Ramos (cell line): ENCODE measurements around the gene B3GNT9.

Experiments
- in situ Hi-C: fragments of 300-500 bp; cut with MboI; formaldehyde crosslinking; loops from one replicate; pipeline ENCODE4 v1.14.3; 2022; ENCODE audit warnings: low sequenced_read_pairs; ENCODE audit not compliant: unreplicated experiment

The B3GNT9 gene, protein sequence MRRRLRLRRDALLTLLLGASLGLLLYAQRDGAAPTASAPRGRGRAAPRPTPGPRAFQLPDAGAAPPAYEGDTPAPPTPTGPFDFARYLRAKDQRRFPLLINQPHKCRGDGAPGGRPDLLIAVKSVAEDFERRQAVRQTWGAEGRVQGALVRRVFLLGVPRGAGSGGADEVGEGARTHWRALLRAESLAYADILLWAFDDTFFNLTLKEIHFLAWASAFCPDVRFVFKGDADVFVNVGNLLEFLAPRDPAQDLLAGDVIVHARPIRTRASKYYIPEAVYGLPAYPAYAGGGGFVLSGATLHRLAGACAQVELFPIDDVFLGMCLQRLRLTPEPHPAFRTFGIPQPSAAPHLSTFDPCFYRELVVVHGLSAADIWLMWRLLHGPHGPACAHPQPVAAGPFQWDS

DNA sequence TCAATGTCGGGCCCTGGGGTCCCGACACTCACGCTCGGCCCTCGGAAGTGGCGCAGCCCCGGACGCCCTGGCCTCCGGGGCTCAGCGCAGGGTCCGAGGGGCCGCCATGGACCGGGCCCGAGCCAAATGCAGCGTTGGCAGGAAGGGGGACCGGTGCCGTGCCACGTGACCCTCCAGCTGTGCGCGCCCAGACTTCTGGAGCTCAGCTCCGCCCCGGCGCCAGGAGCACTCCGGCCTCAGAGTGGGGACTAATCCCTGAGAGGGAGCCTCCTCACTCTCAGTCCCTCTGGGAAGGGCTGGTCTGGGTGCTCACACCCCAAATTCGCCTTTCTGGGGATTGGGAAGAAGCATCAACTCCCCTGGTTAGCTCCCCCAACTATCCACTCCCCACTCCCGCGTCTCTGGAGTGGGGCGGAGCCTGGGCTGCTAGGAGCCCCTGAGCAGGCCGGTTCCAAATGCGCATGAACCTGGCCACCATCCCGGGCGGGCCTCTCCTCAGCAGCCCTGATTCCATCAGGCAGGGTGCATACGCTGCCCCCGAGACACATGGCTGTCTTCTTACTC lies at the start of gene B3GNT9:
TSS of gene B3GNT9 (minus strand) at position 166 of the 564 bp plus-strand sequence. CDS start 513 bp downstream, outside the sequence.
- in situ Hi-C loops = no loop called here

DNA sequence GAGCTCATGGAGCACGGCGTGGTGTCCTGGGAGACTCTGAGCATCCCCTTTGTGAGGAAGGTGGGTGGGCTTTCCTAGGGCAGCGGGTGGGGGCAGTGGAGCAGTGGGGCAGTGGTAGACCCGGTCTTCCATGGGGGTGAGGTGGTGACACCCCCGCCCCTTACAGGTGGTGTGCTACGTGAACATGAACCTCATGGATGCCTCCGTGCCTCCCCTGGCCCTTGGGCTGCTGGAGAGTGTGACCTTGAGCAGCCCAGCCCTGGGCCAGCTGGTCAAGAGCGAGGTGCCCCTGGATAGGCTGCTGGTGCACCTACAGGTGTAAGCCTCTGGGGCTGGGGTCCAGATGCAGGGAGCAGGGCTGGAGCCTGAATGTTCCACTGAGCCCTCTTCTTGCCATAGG lies 49.7 kb upstream of the B3GNT9 start:
- in situ Hi-C loops = no loop called here

DNA sequence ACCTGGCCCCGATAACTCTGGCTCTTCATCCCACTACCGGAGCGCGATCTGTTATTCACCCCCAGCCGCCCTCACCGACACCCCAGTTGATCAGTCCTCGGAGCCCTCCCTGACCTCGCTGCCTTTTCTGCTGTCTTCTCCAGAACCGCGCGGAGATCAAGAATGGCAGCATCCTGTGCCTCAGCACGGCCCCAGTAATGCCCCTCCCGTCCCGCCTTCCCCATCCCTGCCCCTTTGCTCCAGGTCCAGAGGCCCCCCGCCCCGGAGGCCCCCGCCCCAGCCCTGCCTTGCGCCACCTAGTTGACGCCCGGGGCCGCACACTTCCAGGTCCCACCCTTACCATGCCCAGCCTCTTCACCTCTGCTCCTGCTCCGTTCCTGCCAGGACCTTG lies 49.0 kb upstream of the B3GNT9 start:
- in situ Hi-C loops = no loop called here

DNA sequence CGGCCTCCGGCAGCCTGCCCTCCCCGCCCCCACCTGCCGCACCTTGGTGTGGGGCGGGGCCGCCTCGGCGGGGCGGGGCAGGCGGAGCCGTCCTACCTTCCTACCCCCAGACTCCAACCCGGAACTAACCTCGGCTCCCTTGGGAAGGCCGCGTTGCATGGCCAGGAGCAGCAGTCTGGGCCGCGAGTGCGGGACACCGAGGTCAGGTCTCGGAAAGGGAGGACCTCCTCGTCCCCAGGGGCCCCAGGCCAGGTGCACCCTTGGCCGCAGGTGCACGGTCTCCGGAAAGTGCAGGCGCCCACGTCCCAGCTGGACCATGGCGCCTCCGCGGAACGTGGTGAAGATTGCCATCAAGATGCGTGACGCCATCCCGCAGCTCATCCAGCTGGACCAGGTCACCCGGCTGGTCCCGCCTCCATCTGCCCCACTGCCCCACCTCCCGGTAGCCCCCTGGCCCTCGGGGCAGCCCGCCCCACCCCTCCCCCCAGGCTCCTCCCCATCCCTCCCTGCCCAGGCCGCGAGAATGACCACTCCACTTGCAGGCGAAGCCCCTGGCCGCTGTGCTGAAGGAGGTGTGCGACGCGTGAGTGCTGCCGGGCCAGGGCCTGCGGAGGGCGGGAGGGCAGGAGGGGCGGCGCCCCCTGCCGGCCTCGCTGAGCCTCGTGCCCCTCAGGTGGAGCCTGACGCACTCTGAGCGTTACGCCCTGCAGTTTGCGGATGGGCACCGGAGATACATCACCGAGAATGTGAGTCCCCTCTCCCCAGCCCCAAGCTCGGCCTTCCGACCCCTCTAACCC lies 48.4 kb upstream of the B3GNT9 start, which contains the start of gene ELMO3:
TSS of gene ELMO3 (plus strand) at position 121 of the 797 bp plus-strand sequence. CDS start at position 317, 196 bp downstream.
- in situ Hi-C loops = no loop called here

DNA sequence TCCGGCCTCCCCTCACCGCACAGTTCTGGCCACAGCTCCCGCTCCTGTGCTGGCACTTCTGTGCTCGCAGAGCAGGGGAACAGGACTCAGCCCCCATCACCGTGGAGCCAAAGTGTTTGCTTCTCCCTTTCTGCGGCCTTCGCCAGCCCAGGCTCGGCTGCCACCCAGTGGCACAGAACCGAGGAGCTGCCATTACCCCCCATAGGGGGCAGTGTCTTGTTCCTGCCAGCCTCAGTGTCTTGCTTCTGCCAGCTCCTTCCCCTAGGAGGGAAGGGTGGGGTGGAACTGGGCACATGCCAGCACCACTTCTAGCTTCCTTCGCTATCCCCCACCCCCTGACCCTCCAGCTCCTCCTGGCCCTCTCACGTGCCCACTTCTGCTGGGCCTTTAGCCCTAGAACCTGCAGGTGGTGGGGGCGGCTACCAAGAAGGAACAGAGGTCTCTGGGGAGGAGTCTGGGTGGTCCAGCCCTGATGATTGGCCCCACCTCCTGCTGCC lies 47.5 kb upstream of the B3GNT9 start:
- in situ Hi-C loops = no loop called here

DNA sequence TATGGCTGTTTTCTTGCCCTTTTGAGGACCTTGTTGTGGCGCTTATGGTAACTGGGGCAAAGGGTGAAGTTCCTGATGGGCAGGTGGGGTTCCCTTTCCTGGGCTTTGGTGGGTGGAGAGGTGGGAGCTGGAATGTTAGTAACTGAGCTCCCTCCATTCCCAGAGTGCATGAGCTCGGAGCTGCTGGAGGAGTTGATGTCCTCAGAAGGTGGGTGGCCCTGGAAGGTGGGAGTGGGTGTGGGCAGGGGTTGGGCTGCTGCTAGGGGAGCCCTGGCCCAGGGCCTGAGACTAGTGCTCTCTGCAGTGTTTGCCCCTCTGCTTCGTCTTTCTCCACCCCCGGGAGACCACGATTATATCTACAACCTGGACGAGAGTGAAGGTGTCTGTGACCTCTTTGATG lies 46.9 kb upstream of the B3GNT9 start:
- in situ Hi-C loops = no loop called here

DNA sequence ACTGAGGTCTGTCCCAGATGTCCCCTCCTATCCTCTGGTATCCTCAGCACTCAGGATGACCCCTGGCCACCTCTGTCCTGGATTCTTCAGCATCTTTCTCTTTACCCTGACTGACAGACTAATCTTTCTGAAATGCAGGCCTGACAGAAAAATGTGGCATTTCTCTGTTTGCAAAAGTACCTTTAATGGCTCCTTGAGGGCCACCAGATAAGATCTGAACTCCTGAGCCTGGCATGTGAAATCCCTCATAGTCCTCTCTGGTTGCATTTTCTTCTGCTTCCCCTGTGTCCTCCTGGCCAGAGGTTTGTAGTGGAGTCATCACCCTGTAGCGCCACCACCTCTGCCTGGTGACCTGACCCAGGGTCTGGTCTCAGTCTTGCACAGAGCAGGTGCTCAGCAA lies 46.1 kb upstream of the B3GNT9 start:
- in situ Hi-C loops = no loop called here

DNA sequence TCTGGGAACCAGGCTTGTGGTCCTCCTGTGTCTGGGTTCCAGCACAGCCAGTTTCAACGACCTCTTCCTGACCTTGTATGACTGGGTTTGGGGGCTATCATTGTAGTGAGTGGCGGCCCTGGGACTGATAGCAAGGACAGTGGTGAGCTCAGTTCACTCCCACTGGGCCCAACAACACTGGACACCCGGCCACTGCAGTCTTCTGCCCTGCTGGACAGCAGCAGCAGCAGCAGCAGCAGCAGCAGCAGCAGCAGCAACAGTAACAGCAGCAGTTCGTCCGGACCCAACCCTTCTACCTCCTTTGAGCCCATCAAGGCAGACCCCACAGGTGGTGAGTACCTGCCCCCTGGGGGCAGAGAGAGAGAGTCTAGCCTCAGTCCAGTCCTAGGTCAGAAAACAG lies 44.9 kb upstream of the B3GNT9 start:
- in situ Hi-C loops = no loop called here

DNA sequence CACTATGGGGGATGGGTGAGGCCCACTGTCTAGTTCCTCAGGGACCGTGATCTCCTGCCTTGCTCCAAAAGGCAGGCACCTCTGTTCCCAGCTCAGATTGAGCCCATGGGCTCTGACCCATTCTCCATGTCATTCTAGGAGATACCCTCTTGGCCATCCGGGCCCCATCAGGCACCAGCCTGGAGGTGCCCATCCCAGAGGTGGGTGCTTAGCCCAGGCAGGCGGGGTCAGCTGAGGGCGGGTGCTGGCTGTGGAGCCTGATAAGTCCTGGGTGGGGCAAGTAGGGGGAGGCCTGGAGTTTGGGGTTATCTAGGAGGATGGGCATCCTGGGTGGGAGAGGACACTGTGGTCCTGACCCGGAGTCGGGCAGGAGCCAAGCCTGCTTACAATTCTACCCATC lies 43.5 kb upstream of the B3GNT9 start:
- in situ Hi-C loops = no loop called here

DNA sequence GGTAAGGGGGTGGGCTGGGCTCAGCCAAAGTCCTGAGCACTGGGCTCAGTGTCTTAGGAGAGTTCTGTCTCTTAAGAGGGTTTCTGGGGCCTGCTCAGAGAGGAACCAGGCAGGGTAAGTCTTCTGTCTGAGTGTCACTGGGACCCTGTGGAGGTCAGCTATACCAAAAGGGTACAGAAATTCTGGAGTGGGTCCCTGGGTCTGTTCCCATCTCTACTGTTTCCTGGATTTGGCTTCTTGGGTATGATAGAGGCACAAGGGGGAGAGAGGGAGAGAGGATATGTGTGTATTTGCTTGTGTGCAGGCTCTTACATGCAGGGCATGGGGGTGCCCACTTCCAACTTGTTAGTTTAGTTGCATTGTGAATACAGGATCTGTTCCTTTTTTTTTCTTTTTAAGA lies 42.7 kb upstream of the B3GNT9 start:
- in situ Hi-C loops = no loop called here

DNA sequence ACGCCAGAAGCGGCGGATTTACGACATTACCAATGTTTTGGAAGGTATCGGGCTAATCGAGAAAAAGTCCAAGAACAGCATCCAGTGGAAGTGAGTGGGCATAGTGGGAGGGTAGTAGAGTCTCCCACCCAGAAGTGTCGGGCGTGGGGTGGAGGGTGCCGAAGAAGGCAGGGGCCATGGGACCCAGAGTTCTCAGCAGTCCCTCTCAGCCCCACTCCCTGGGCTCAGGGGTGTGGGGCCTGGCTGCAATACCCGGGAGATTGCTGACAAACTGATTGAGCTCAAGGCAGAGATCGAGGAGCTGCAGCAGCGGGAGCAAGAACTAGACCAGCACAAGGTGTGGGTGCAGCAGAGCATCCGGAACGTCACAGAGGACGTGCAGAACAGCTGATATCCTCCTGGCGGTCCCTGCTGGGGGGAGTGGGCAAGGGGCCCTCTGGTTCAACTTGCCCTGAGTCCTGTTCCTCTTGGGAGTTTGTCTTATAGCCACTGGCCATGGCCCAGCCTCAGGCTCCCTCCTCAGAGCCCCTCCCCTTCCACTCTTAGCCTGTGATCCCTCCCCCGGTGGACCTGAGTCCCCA lies 42.1 kb upstream of the B3GNT9 start:
- in situ Hi-C loops = no loop called here

DNA sequence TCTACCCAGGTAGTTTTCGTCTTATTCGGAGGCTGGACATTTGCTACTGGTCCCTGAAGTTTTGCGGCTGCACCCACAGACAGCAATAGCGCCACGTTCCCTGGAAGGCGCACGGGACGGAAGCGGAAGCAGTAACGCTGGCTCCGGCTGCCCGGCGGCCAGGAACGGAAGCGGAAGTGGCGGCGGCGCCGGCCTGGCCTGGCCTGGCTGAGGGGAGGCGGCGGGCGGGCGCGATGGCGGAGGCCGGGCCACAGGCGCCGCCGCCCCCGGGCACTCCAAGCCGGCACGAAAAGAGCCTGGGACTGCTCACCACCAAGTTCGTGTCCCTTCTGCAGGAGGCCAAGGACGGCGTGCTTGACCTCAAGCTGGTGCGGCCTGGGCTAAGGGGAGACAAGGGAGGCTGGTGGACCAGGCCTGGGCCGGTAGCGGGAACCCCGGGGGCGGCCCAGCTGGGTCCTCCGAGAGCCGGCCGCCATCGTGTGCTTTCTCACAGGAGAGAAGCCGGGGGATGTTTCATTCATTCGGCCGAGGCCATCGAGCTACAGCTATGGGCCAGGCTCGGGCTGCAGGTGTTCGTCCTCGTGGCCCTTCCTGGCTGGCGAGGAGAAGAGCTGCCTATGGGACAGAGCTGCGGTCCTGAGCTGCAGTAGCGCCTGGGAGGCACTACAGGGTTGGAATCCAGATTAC lies 41.3 kb upstream of the B3GNT9 start, which contains the start of gene E2F4:
TSS of gene E2F4 (plus strand) at position 161 of the 687 bp plus-strand sequence. CDS start at position 234, 73 bp downstream.
- in situ Hi-C loops = no loop called here

DNA sequence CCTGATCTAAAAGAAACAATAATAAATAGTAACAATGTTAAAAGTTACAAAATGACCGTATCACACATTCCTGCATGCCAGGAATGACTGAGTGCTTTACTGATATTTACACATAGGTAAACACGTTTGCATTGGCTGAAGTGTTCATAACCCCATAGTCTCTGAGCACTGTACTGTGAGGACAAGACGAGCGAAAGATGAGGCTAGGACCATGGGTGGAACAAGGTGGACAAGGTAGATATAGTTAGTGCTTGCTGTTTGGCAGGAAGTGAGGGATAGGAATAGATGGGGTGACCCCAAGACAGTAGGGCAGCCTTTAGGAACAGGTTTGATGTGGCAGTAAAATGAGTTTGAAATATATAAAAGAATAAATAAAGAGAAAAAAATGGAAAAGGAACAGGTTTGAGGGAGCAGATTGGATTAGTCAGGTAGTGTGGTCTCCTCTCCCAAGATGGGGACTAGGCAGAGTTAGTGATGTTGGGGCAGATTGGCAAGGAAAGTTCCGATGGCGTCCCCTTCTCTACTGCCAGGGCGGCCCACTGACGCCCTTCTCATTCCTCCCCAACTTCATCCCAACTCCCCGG lies 40.7 kb upstream of the B3GNT9 start:
- in situ Hi-C loops = no loop called here

DNA sequence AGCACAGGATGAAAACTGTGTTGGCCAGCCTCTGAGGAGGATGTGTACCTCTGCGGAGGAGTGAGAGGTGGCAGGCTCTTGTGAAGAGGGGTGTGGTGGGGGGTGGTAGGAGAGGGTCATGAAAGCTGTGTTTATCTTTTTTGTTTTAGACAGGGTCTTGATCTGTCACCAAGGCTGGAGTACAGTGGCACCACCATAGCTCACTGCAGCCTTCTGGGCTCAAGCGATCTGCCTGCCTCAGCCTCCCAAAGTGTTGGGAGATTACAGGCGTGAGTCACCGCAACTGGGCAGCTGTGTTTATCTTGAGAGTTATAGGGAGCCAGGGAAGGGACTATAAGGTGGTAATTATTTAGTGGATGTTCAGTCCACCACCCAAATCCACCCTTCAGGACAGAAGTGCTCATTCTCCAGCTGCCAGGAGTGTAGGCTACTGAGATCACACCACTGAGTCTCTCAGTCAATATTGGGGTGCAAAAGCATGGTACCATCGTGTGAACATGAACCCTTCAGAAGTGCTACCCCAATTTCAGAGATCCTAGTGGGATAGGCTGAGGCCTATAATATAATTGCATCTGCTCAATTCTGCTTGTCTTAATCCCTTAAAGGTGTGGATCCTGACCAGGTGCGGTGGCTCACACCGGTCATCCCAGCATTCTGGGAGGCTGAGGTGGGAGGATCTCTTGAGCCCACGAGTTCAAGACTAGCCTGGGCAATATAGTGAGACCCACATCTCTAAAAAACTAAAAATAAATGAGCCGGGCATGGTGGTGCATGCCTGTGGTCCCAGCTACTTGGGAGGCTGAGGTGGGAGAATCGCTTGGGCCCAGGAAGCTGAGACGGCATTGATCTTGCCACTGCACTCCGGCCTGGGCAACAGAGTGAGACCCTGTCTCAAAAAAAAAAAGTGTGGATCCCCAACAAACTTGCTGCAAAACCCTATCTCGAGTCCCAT lies 39.9 kb upstream of the B3GNT9 start:
- in situ Hi-C loops = no loop called here

DNA sequence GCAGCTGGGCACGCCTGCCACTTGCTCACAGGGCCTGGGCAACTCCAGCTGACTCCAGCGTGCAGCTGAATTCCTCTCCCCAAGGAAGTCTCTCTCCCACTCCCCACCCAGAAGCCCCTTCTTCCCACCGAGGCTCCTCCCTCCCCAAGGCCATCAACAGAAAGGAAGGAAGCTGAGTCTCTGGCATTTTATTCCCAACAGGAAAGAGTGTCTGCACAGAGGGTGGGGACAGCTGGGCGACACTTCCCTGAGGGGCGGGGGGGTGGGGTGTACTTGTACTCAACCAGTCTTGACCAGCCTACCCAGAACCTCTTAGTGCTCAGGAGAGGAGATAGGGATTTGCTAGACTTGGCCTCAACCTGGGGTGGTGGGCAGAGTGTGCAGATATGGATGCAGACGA lies 39.2 kb upstream of the B3GNT9 start, which contains the start of gene EXOC3L1:
TSS of gene EXOC3L1 (minus strand) at position 96 of the 400 bp plus-strand sequence. CDS start 460 bp downstream, outside the sequence.
- in situ Hi-C loops = no loop called here

DNA sequence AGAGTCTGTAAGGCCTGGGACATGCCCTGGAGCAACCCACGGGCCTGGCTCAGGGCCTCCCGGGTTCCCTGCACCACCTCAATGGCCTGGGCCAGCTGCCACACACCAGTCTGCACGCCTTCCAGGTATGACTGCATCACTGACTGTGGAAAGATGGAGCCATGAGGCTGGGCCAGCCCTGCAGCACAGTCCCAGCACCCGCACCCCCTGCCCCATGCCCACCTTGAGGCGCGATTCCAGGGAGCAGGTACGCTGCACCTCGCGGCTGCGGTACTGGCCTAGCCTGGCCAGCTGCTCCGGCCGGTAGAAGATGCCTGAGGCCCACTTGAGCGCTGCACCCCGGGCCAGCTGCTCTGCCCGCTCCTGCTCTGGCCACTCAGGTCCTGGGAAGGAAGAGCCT lies 38.0 kb upstream of the B3GNT9 start:
- in situ Hi-C loops = no loop called here

DNA sequence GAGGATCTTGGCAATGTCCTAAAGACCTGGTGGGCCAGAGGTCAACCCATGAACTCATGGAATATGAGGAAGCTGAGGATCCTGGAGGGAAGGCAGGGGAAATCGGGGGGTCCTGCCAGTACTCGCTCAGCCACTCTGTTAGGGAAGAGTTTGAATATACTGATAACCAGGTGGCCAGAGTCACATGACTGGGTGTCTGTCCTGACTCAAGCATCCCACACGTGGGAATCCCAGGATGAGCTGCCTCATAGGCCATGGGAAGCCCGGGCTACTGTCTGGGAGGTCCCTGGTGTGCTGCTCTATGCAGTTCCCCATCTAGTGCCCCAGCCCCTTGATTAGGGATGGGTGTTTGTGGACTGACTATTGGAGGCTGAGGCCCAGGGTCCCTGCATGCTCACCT lies 37.5 kb upstream of the B3GNT9 start:
- in situ Hi-C loops = no loop called here

DNA sequence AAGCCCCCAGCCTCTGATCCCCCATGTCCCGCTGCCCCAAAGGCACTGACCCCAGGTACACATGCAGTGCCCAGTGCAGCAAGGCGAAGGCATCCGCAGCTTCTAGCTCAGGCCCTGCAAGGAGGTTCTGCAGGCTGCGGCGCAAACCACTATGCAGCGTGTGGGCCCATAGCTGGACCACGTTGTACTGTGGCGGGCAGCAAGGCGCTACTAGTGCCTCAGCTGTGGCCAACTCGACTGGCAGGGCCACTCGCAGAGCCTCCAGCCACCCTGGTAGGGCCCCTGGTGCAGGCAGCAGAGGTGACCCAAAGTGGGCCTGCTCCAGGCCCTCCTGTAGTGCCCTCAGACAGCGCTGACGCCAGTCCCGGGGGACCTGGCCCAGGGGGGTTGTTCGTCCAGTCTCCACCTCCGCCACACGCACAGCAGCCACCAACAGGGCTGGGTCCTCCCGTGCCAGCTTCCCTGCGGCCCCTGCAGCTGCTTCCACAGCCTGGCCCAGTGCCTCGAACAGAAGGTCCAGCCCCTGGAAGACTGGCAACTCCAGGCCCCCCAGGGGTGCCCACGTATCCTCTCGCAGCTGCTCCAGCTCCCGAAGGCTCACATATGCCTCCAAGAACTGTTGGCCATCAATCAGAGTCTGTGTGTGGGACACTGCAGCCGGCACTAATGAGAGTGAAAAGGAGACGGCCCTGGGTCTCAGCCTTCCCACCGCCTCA lies 36.5 kb upstream of the B3GNT9 start:
- in situ Hi-C loops = no loop called here
